HG03135 (cell line): ENCODE results near the gene CLEC2D.
A peak's percentile ranks its signal among the peaks of the same experiment; 100 is the strongest.
"Not testable (repeated sequence)": the region's sequence is repeated elsewhere in the genome, so short reads cannot be mapped to it uniquely, and the experiment has no call there.

ENCODE experiments used
- ATAC-seq: cut with Tn5 transposase; IDR thresholded peaks from one replicate; pipeline ENCODE4 v1.9.1; 2021; ENCODE audit warnings: mild to moderate bottlenecking, moderate library complexity; ENCODE audit not compliant: unreplicated experiment

Gene CLEC2D

DNA sequence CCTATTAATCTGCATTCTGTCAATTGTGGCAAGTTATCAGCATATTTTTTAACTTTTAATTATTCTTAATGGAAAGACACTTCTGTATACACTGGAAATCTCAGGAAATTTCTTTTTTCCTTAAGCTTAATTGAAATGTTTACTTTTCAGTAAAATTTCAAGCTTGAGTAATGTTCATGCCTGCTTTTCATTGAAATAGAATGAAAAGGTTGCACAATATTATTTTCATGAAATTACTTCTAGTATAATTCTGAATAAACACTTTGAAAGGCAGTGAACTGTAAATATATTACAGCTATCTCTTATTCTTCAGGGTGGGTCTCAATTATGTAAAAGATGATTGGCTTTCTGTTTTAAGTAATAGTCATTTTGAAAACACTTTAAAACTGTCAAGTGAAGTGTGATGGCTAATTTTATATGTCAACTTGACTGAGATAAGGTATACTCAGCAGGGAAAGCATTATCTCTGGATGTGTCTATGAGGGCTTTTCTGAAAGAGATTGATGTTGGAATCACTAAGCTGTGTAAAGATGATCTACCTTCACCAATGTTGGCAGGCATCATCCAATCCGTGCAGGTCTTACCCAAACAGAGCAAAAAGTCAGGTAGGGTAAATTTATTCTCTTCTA lies 29.9 kb downstream of the CLEC2D start:
- no peak for ATAC-seq

DNA sequence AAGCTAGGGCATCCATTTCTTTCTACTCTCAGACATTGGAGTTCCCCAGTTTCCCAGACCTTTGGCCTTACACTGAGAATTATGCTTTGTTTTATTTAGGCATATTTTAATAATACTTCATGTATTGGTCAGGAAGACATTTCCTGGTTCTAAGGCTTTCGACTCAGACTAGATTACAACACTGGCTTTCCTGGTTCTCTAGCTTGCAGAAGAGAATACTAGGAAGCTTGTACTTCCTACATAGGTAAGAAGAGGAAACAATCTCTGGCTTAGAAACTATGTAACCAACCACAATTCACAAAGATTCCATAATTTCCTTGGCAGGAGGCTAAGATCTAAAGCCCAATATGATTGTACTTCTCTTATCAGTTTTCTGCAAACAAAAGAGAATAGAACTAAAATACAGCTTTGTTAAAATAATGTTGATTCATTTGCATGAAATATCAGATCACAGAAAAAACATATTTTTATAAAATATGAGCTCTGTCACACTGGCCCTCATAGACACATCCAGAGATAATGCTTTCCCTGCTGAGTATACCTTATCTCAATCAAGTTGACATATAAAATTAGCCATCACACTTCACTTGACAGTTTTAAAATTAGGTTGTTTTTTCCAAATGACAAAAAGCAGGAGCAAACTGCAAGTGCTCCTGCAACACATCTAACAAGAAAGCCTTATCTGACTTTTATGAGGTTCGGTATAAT lies 30.5 kb downstream of the CLEC2D start:
- no peak for ATAC-seq

GRCh38 chr12:9700606-9700956 lies 31.1 kb downstream of the CLEC2D start:
- no peak for ATAC-seq

GRCh38 chr12:9701380-9702154 lies 32.1 kb downstream of the CLEC2D start:
- ATAC-seq: no peak

- no peak for ATAC-seq
These were observed 32.7 kb downstream of the CLEC2D start for GRCh38 chr12:9702255-9702654.

GRCh38 chr12:9704561-9704960 lies 35.0 kb downstream of the CLEC2D start:
- ATAC-seq: not testable (repeated sequence)

GRCh38 chr12:9706086-9706685 lies 36.7 kb downstream of the CLEC2D start:
- ATAC-seq: no peak

GRCh38 chr12:9707356-9707755 lies 37.8 kb downstream of the CLEC2D start:
- ATAC-seq: no peak

DNA sequence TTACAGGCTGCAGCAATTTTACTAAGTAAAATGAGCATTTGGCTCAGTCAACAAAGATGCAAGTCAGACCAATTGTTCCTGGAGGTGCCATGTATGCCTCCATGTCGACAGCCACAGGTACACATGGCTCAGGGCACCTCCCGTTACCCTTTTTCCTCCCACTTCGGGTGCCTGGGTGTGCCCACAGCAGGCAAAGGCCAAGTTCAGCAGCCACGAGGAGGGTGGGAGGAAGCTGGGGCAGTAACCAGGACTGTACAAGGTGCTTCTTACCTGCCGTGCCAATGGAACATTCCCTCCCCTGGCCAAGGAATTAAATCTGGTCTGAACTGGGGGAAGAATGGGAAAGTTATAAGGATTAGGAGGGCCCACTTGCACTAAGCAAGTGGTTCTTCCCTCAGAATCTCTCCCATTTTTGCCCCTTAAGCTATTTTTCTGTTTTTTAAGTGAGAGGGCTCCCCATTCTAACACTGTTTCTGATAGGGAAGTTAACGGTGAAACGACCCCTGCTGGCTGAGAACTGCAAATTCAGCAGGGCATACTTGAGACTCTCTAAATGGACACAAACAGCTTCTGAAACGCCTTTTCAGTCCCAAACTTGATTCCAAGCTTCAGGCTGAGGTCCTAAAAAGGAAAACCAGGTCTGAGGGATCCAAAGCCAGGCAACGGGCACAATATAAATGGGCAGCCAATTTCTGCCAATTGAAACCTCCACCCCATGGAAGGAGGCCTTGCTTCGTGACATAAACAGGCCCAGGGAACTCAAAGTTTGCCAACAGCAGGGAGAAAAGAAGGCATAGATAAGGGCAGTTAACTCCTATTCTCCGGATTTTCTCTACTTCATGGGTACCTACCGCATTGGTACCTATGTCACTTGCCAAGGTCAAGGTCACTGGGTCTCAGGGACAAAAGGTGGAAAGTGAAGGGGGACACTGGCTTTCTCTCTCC lies 38.6 kb downstream of the CLEC2D start:
- ATAC-seq: no peak

- no peak for ATAC-seq
These were observed 39.3 kb downstream of the CLEC2D start for GRCh38 chr12:9708853-9709252.

- ATAC-seq: no peak
These were observed 41.3 kb downstream of the CLEC2D start for GRCh38 chr12:9710584-9711375.

DNA sequence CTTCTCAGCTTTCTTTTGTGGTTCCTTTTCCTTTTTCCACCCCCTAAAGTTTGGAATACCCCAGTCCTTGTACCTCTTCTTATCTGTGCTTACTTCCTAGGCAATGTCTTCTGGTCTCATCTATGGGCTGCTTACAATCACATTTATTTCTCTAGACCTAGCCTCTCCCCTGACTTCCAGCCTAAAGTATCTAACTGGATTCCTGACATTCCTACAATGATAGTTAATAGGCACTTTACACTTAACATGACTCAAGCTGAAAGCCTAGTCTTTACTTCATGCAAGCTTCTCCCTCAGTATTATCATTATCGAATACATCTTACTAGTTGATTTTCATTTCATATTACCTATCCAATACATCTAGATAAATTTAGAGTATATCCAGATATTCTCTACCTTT lies 42.2 kb downstream of the CLEC2D start:
- no peak for ATAC-seq

GRCh38 chr12:9713032-9713558 lies 43.6 kb downstream of the CLEC2D start:
- ATAC-seq: peak; percentile 86

DNA sequence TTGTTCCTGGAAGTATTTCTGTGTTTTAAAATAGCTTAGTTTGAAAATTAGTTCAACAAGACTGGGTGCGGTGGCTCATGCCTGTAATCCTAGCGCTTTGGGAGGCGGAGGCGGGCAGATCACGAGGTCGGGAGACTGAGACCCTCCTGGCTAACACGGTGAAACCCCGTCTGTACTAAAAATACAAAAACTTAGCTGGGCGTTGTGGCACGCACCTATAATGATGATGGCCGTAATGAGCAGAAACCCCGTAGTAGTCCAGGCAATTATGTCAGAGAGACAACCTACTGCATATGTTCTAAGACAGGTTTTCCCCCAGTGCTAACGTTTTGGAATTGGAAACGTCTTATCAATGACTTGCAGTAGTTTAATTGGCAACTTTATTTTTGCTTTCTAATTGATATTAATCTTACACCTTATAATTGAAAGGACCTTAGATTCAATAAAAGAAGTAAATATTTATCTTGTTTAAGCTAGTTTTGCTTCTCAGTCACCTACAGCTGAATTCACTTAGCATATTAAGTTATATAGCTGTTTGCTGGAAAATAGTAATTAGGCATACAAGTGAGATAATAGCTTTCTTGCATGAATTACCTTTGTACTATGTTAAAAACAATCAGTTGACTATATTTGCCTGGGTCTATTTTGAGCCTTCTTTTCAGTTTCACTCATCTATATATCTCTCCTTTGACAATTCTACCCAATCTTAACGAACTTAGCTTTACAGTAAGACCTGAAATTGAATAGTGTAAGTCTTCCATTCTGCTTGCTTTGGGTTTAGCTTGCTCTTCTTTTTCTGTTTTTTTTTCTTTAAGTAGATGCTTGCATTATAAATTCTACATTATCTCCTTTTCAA lies 47.8 kb downstream of the CLEC2D start:
- no peak for ATAC-seq

DNA sequence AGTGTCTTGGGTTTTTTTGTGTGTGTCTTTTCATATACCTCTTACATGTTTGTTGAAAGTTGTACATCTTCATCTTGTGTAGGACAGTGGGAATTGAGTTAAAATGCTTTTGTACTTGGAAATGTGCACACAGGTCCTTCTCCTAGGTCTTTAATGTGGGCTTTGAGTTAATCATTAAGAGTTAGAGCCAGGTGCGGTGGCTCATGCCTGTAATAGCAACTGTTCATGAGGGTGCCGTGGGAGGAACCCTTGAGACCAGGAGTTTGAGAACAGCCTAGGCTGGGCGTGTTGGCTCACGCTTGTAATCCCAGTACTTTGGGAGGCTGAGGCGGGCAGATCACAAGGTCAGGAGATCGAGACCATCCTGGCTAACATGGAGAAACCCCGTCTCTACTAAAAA lies 49.5 kb downstream of the CLEC2D start:
- ATAC-seq: no peak

DNA sequence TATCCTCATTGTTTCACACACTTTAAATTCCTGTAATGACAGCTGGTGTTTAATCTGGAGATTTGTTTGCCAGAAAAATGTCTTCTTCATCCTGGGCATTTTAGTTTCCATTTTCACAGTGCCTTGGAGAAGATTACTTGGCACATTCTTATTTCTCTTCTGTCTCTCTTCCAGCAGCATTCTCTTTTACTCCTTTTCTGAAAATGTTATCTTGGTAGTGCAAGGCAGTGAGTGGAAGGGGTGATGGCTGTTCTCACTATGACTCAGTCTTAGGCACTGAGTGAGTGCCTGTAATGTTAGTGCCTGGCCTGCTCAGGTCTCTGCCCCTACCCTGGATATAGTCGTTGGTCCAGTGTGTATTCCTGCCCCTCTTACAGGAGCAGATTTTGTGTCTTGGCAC lies 50.3 kb downstream of the CLEC2D start:
- no peak for ATAC-seq

DNA sequence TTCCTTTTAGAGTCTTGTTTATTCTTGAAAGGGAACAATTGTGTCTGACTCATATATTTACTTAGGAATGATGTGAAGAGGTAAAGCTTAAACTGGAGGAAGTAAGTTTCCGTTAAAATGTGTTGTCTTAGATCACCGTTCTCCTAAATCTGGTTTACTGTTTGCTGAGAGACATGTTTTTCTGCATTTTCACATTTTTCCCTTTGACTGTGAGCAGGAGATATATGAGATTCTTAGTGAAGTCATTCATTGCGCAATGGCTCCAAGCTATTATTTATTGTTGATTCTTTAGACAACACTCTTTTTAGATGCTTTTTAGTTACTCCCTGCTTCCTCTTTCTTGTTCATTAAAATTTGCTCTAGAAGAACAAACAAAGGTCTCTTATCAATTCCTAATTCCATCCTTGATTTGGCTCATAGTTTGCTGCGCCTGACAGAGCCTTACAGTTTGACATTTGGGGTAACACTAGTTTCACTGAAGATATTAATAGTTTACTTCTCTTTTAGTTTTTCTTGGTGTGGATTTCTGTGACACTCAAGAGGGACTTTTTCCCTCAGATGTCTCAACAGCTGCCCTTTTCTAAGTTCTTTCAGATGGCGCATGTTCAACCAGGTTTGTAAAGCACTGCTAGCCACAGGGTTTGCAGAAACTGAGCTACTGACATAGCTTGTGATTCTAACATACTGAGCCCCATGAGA lies 52.0 kb downstream of the CLEC2D start:
- peak; percentile 54 for ATAC-seq

DNA sequence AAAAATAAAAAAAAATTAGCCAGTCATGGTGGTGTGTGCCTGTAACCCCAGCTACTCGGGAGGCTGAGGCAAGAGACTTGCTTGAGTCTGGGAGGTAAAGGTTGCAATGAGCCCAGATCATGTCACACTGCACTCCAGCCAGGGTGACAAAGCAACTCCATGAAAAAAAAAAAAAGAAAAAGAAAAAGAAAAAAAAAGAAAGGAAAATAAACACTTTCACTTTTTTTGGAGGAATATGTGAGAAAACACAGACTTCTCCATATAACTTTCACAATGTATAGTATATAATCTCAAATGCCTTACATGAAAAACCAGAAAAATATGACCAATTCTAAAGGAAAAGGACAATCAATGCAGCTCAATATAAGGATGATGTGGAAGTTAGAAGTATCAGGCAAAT lies 54.5 kb downstream of the CLEC2D start:
- ATAC-seq: no peak
